ENCODE results near the gene PSME3.
"Not testable (repeated sequence)": the region's sequence is repeated elsewhere in the genome, so short reads cannot be mapped to it uniquely, and the experiment has no call there.

DNA sequence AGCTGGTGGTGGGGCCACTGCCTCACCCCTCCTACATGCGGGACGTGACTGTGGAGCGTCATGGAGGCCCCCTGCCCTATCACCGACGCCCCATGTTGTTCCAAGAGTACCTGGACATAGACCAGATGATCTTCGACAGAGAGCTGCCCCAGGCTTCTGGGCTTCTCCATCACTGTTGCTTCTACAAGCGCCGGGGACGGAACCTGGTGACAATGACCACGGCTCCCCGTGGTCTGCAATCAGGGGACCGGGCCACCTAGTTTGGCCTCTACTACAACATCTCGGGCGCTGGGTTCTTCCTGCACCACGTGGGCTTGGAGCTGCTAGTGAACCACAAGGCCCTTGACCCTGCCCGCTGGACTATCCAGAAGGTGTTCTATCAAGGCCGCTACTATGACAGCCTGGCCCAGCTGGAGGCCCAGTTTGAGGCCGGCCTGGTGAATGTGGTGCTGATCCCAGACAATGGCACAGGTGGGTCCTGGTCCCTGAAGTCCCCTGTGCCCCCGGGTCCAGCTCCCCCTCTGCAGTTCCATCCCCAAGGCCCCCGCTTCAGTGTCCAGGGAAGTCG, 34.6 kb downstream of the PSME3 start:
- not testable (repeated sequence) for TF ChIP-seq POLR2A, POLR2AphosphoS5 (IDR thresholded peaks at IDR 0.05)
